B cell (primary cell): ENCODE data around the gene CCDC152. TPM values are rescaled to one million over a fixed set of nuclear protein-coding genes. Genes with fewer than 3 reads are reported as not detected.

Experiments used
- ATAC-seq: fragments of 200-7000 bp; cut with Tn5 transposase; one replicate; pipeline ENCODE4 v1.10.0; 2021; ENCODE audit warnings: low read depth, mild to moderate bottlenecking, moderate number of reproducible peaks, moderate library complexity
- CTCF ChIA-PET: fragments of 350-600 bp; sonication (Branson Sonifier 250); formaldehyde crosslinking; loops from one replicate; lab custom pipeline; 2021; ENCODE audit warnings: antibody characterized with exemption, inconsistent platforms; lab: Charles Lee
- POLR2A ChIA-PET: fragments of 350-600 bp; sonication (Branson Sonifier 250); formaldehyde crosslinking; loops from one replicate; lab custom pipeline; 2021; ENCODE audit warnings: antibody characterized with exemption; lab: Charles Lee
- DNase-seq: peaks from one replicate; pipeline ENCODE4 v3.0.0; 2013
- H2AFZ ChIP-seq: 2 replicates; pipeline ENCODE4 v1.6.1; 2012; ENCODE audit warnings: mild to moderate bottlenecking, low read depth, low read length; ENCODE audit not compliant: insufficient read depth, poor library complexity, severe bottlenecking
- H3K27ac ChIP-seq, 2 donors: 1 replicate in 1 of 2; 2 replicates in 1 of 2; pipeline ENCODE4 v1.5.1; 2012 to 2013; ENCODE audit warnings: low read length in 2 of 2, mild to moderate bottlenecking in 2 of 2, moderate library complexity in 1 of 2
- H3K27me3 ChIP-seq, 4 experiments: fragments of 200-600 bp in 1 of 4; sonication (generic) in 1 of 4; replicated peaks in 1 of 4; 1 replicate in 2 of 4; 2 replicates in 2 of 4; pipeline versions ENCODE4 v1.6.1 to v1.7.0; 2013 to 2016; ENCODE audit warnings: low read length in 3 of 4, mild to moderate bottlenecking in 2 of 4, mixed read lengths in 1 of 4, moderate library complexity in 1 of 4; ENCODE audit not compliant: insufficient read depth in 4 of 4, control insufficient read depth in 3 of 4; ENCODE audit errors: control extremely low read depth in 1 of 4
- H3K36me3 ChIP-seq, 2 experiments: replicated peaks in 1 of 2; 1 replicate in 1 of 2; 2 replicates in 1 of 2; pipeline versions ENCODE4 v1.6.1 to v1.7.1; 2013; ENCODE audit warnings: low read length in 1 of 2; ENCODE audit not compliant: insufficient read depth in 2 of 2, control insufficient read depth in 1 of 2; ENCODE audit errors: control extremely low read depth in 1 of 2, extremely low read depth in 1 of 2
- H3K4me1 ChIP-seq, 2 donors: fragments of 200-600 bp in 1 of 2; sonication (generic) in 1 of 2; 1 replicate in 1 of 2; 2 replicates in 1 of 2; pipeline versions ENCODE4 v1.5.1 to v1.6.1; 2013 to 2017; ENCODE audit warnings: low read length in 2 of 2; ENCODE audit not compliant: control insufficient read depth in 2 of 2, insufficient read depth in 2 of 2
- H3K4me2 ChIP-seq: replicated peaks from 2 replicates; pipeline ENCODE3; 2012; ENCODE audit warnings: mild to moderate bottlenecking, low read depth, low read length; ENCODE audit not compliant: poor library complexity, severe bottlenecking
- H3K4me3 ChIP-seq, 5 experiments: fragments of 200-600 bp in 1 of 5; sonication (generic) in 1 of 5; 1 replicate in 3 of 5; 2 replicates in 2 of 5; pipeline versions ENCODE4 v1.5.1 to v1.7.0; 2011 to 2016; ENCODE audit warnings: low read length in 4 of 5, mild to moderate bottlenecking in 4 of 5, low read depth in 2 of 5, control low read depth in 1 of 5, moderate library complexity in 1 of 5; ENCODE audit not compliant: insufficient read depth in 1 of 5; ENCODE audit errors: control extremely low read depth in 1 of 5, extremely low read depth in 1 of 5
- H3K79me2 ChIP-seq: fragments of 200-600 bp; sonication (generic); one replicate; pipeline ENCODE4 v1.6.0; 2016; ENCODE audit warnings: low read length; ENCODE audit not compliant: control insufficient read depth, insufficient read depth
- H3K9ac ChIP-seq: fragments of 200-600 bp; sonication (generic); 2 replicates; pipeline ENCODE4 v1.6.1; 2017; ENCODE audit warnings: mild to moderate bottlenecking, low read length, moderate library complexity
- H3K9me3 ChIP-seq, 3 donors: one replicate each; pipeline versions ENCODE4 v1.6.1 to v1.7.1; 2013; ENCODE audit warnings: low read length in 2 of 3; ENCODE audit not compliant: control insufficient read depth in 2 of 3, insufficient read depth in 1 of 3; ENCODE audit errors: control extremely low read depth in 1 of 3
- H4K20me1 ChIP-seq: 2 replicates; pipeline ENCODE4 v1.6.0; 2012; ENCODE audit warnings: mild to moderate bottlenecking, low read length; ENCODE audit not compliant: insufficient read depth, control insufficient read depth, poor library complexity, severe bottlenecking
- H3K27ac Mint-ChIP-seq: one replicate; pipeline ENCODE4 v1.8.0; 2021; ENCODE audit warnings: mixed read lengths
- H3K27me3 Mint-ChIP-seq: one replicate; pipeline ENCODE4 v1.8.0; 2021; ENCODE audit warnings: mixed read lengths
- H3K4me1 Mint-ChIP-seq: one replicate; pipeline ENCODE4 v1.8.0; 2021; ENCODE audit warnings: mixed read lengths
- H3K4me3 Mint-ChIP-seq: one replicate; pipeline ENCODE4 v1.8.0; 2021; ENCODE audit warnings: mixed read lengths
- H3K9me3 Mint-ChIP-seq: one replicate; pipeline ENCODE4 v1.8.0; 2022; ENCODE audit warnings: mixed read lengths; ENCODE audit not compliant: insufficient read depth
- CTCF ChIP-seq: fragments of 200-600 bp; IDR thresholded peaks from one replicate; pipeline ENCODE4 v1.8.0; 2022; ENCODE audit warnings: antibody characterized with exemption, mild to moderate bottlenecking
- EZH2 ChIP-seq: IDR thresholded peaks from 2 replicates; pipeline ENCODE4 v1.6.1; 2012; ENCODE audit warnings: borderline replicate concordance, low read depth, mild to moderate bottlenecking, moderate library complexity, low read length; ENCODE audit not compliant: insufficient read depth, poor library complexity, severe bottlenecking
- WGBS: methylation state at CpG from one replicate; pipeline ENCODE4 v1.1.5; 2013; ENCODE audit warnings: missing lambda C conversion rate; ENCODE audit not compliant: insufficient coverage; 5-methylcytosine and 5-hydroxymethylcytosine counted together
- intact Hi-C: fragments of 100-400 bp; cut with micrococcal nuclease; formaldehyde crosslinking; loops from one replicate; pipeline ENCODE4 v1.10.0; 2022
- polyA plus RNA-seq: library from polyadenylated mRNA; depleted of rRNA; stranded (reverse); fragments of >200 nt; gene quantifications from 2 replicates; pipeline ENCODE4 v1.2.3, GENCODE V29; 2012
- total RNA-seq, 2 donors: library from RNA; stranded (reverse); fragments of 120-200 nt in 1 of 2; gene quantifications; 1 replicate in 1 of 2; 2 replicates in 1 of 2; pipeline versions ENCODE4 v1.2.3 to v1.2.4, GENCODE V29; 2013 to 2022

Gene CCDC152
- total and polyA plus RNA-seq, 2 donors (not counting 1 experiment from before 2014, with no cell fraction given), result 1.0 to 4.8 TPM

GRCh38 chr5:42836070-42836769 lies 79.6 kb downstream of the CCDC152 start:
- no peaks in the 10 kb centered on the region for H3K9me3 Mint-ChIP-seq
- ATAC-seq, result no peak
- peaks cover 10% of the 10 kb centered on the region for H3K27me3 Mint-ChIP-seq
- no peak overlapping the region for H3K4me3 Mint-ChIP-seq
- ChIA-PET POLR2A (no interaction called here), CTCF (interaction anchor here (0.7 kb wide), 1 partner anchor 19 kb away, joined by 3 read pairs; no protein-coding TSS in a partner anchor)
- H3K9ac ChIP-seq, result no peak overlapping the region
- no peaks in the 10 kb centered on the region for H3K4me1 Mint-ChIP-seq
- H4K20me1 ChIP-seq, result no peaks in the 10 kb centered on the region
- no peak overlapping the region for H3K27ac ChIP-seq
- no peak overlapping the region for H3K4me2 ChIP-seq
- H2AFZ ChIP-seq, result no peak overlapping the region
- 97% methylated on average over 24 of the region's 25 CpGs for WGBS
- no peak for TF ChIP-seq EZH2
- TF ChIP-seq CTCF, result no peak
- H3K79me2 ChIP-seq, result no peaks in the 10 kb centered on the region
- no peaks in the 10 kb centered on the region for H3K36me3 ChIP-seq
- H3K9me3 ChIP-seq, result peaks cover 0 to 8% (median 2%) of the 10 kb centered on the region in 3 donors
- no peaks in the 10 kb centered on the region for H3K4me1 ChIP-seq
- no peak overlapping the region for H3K4me3 ChIP-seq
- DNase-seq, result no peak
- intact Hi-C loops, result no loop called here
- no peaks in the 10 kb centered on the region for H3K27me3 ChIP-seq
- H3K27ac Mint-ChIP-seq, result no peak overlapping the region

GRCh38 chr5:42837601-42838000 lies 81.0 kb downstream of the CCDC152 start:
- Histone ChIP-seq H3K9me3 (peaks cover 0 to 8% (median 2%) of the 10 kb centered on the region in 3 donors), H3K4me1 (no peaks in the 10 kb centered on the region), H4K20me1 (no peaks in the 10 kb centered on the region), H3K36me3 (no peaks in the 10 kb centered on the region), H3K9ac (no peak overlapping the region), H3K27ac (no peak overlapping the region), H3K4me3 (no peak overlapping the region), H3K4me2 (no peak overlapping the region), H3K79me2 (no peaks in the 10 kb centered on the region), H2AFZ (peak overlapping the region; percentile 13), H3K27me3 (no peaks in the 10 kb centered on the region)
- intact Hi-C loops, result no loop called here
- H3K27ac Mint-ChIP-seq, result no peak overlapping the region
- ChIA-PET CTCF (interaction anchor here (1.0 kb wide), 1 partner anchor 26 kb away, joined by 3 read pairs; no protein-coding TSS in a partner anchor), POLR2A (interaction anchor here (0.6 kb wide), 1 partner anchor 102 kb away, joined by 3 read pairs; no protein-coding TSS in a partner anchor)
- TF ChIP-seq CTCF (no peak), EZH2 (no peak)
- H3K4me3 Mint-ChIP-seq, result no peak overlapping the region
- ATAC-seq (no peak), DNase-seq (no peak)
- peaks cover 10% of the 10 kb centered on the region for H3K27me3 Mint-ChIP-seq
- no peaks in the 10 kb centered on the region for H3K4me1 Mint-ChIP-seq
- H3K9me3 Mint-ChIP-seq, result no peaks in the 10 kb centered on the region
- WGBS, result 20% methylated on average over 1 of the region's 3 CpGs
